Measurements from ENCODE around the gene MYO18B. TPM values are rescaled to one million over a fixed set of nuclear protein-coding genes. Genes with fewer than 3 reads are reported as not detected.
A peak's percentile ranks its signal among the peaks of the same experiment; 100 is the strongest.

Gene MYO18B
- polyA plus RNA-seq, 3 donors, result not detected

DNA sequence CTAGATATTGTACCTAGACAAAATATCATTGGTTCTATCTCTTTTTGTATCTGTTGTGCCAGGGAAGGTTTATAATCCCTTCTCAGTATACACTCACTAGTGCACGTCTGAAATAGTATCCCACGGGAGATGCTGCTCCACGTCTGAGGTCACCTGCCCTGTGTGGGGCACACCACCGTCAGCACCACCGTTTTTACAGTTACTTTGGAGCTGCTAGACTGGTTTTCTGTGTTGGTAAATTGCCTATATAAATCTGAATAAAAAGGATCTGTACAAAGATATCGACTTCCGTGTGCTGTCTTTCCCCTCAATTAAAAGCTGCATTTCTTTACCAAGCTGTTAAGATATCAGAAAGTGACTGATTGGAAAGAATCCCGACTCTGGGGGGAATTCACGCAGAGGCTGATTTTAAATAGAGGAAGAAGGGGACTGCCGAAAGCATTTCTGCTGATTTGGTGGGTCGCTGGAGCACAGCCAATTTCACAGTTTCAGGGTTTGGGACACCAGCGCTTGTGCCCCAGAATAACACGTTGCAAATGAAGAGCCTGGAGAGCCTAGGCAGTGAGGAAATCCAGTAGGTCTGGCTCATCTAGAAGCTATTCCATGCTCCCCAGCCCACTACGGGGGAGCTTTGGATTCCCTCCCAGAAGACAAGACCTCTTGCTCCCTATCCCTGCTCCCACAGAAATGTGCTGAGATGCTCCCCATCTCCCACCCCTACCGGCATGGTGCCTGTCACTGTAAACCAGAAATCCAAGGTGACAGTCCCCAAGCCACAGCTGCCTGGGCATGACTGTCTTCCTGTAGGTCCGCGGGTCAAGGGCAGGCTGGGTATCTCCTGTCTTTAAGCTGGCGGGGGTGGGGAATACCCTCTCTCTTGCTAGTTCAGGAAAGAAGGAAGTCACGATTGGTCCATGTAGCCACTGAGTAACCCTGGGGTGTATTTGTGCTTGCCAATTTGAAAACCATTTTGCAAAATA is 12.7 kb upstream of the MYO18B start:
- WGBS (ENCODE audit: insufficient coverage), result 28% methylated on average over 9 of the region's 19 CpGs
- no peaks in the 10 kb centered on the region for H3K79me2 ChIP-seq (ENCODE audit: insufficient read depth, low read length)
- peaks cover 57% of the 10 kb centered on the region for H4K20me1 ChIP-seq (ENCODE audit: insufficient read depth, low read length)
- intact Hi-C loops (cut with micrococcal nuclease), result no loop called here
- TF ChIP-seq, protein P1, sequence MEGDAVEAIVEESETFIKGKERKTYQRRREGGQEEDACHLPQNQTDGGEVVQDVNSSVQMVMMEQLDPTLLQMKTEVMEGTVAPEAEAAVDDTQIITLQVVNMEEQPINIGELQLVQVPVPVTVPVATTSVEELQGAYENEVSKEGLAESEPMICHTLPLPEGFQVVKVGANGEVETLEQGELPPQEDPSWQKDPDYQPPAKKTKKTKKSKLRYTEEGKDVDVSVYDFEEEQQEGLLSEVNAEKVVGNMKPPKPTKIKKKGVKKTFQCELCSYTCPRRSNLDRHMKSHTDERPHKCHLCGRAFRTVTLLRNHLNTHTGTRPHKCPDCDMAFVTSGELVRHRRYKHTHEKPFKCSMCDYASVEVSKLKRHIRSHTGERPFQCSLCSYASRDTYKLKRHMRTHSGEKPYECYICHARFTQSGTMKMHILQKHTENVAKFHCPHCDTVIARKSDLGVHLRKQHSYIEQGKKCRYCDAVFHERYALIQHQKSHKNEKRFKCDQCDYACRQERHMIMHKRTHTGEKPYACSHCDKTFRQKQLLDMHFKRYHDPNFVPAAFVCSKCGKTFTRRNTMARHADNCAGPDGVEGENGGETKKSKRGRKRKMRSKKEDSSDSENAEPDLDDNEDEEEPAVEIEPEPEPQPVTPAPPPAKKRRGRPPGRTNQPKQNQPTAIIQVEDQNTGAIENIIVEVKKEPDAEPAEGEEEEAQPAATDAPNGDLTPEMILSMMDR (IDR thresholded peaks at IDR 0.05), result no peak
- no peaks in the 10 kb centered on the region for H3K4me1 ChIP-seq (ENCODE audit: control insufficient read depth in 1 of 2, insufficient read depth in 2 of 2, low read length in 2 of 2)
- peaks cover 6% of the 10 kb centered on the region for H3K4me1 Mint-ChIP-seq
- H3K27ac ChIP-seq (ENCODE audit: low read depth in 1 of 2, low read length in 2 of 2), result no peak overlapping the region
- no peaks in the 10 kb centered on the region for H3K9me3 ChIP-seq (replicated peaks in 1 of 2; ENCODE audit: control insufficient read depth in 1 of 2, insufficient read depth in 1 of 2, low read length in 2 of 2)
- no peak overlapping the region for H3K4me2 ChIP-seq (replicated peaks; ENCODE audit: extremely low read depth, low read length, poor library complexity, severe bottlenecking)
- peak in 2 of 3 donors; percentile 9 to 46 for DNase-seq
- peaks cover 14 to 42% of the 10 kb centered on the region in 2 donors for H3K36me3 ChIP-seq (replicated peaks in 1 of 2; ENCODE audit: control insufficient read depth in 1 of 2, insufficient read depth in 2 of 2, low read length in 2 of 2)
- H3K36me3 Mint-ChIP-seq, result peaks cover 24 to 36% of the 10 kb centered on the region in 2 donors
- H3K27ac Mint-ChIP-seq, result peak overlapping the region in 2 of 7 donors; percentile 11 to 61
- no peak overlapping the region for H3K4me3 Mint-ChIP-seq
- no peak overlapping the region for H3K9ac ChIP-seq (ENCODE audit: insufficient read depth, low read length, poor library complexity, severe bottlenecking)
- H3K27me3 ChIP-seq (ENCODE audit: control insufficient read depth in 2 of 2, insufficient read depth in 2 of 2, low read length in 2 of 2), result no peaks in the 10 kb centered on the region
- H3K9me3 Mint-ChIP-seq, result no peaks in the 10 kb centered on the region
- no peak overlapping the region for H3K4me3 ChIP-seq (replicated peaks in 1 of 3; ENCODE audit: low read depth in 2 of 3, low read length in 3 of 3)
- peaks cover 0 to 2% (median 1%) of the 10 kb centered on the region in 3 donors for H3K27me3 Mint-ChIP-seq (ENCODE audit: low read depth in 3 of 3)
- no peak overlapping the region for H2AFZ ChIP-seq (ENCODE audit: insufficient read depth, low read depth, low read length, poor library complexity, severe bottlenecking)

DNA sequence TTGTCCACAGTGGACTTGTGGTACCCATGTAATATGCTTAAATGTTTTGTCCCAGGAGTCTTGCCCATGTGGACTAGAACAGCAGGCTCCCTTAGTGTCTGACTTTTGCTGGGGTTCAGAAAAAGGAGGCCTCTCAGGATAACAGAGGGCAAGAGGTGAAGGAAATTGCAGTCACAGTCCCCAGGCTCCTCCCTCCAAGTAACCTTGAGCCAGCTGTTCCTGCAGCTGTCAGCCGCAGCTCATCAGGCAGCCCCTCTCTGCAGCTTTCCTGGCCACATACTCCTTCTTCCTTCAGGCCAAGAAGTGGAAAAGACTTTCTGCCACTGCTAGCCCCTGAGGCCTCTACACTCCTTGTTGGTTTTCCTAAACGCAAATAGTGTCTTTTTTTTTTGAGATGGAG is 6.3 kb upstream of the MYO18B start:
- no peaks in the 10 kb centered on the region for H3K79me2 ChIP-seq (ENCODE audit: insufficient read depth, low read length)
- no peaks in the 10 kb centered on the region for H3K4me1 ChIP-seq (ENCODE audit: control insufficient read depth in 1 of 2, insufficient read depth in 2 of 2, low read length in 2 of 2)
- H3K9ac ChIP-seq (ENCODE audit: insufficient read depth, low read length, poor library complexity, severe bottlenecking), result no peak overlapping the region
- WGBS (ENCODE audit: insufficient coverage), result 83% methylated on average over 1 of the region's 2 CpGs
- Mint-ChIP-seq H3K4me1 (peaks cover 7% of the 10 kb centered on the region), H3K27ac (no peak overlapping the region), H3K36me3 (no peaks in the 10 kb centered on the region), H3K9me3 (no peaks in the 10 kb centered on the region), H3K4me3 (no peak overlapping the region), H3K27me3 (ENCODE audit: low read depth in 3 of 3) (peaks cover 0 to 13% (median 4%) of the 10 kb centered on the region in 3 donors)
- H3K4me3 ChIP-seq (replicated peaks in 1 of 3; ENCODE audit: low read depth in 2 of 3, low read length in 3 of 3), result no peak overlapping the region
- H4K20me1 ChIP-seq (ENCODE audit: insufficient read depth, low read length), result no peaks in the 10 kb centered on the region
- no peaks in the 10 kb centered on the region for H3K36me3 ChIP-seq (replicated peaks in 1 of 2; ENCODE audit: control insufficient read depth in 1 of 2, insufficient read depth in 2 of 2, low read length in 2 of 2)
- no peak for DNase-seq
- no peak overlapping the region for H2AFZ ChIP-seq (ENCODE audit: insufficient read depth, low read depth, low read length, poor library complexity, severe bottlenecking)
- H3K27me3 ChIP-seq (ENCODE audit: control insufficient read depth in 2 of 2, insufficient read depth in 2 of 2, low read length in 2 of 2), result no peaks in the 10 kb centered on the region
- no peak overlapping the region for H3K27ac ChIP-seq (ENCODE audit: low read depth in 1 of 2, low read length in 2 of 2)
- TF ChIP-seq, protein P1 (IDR thresholded peaks at IDR 0.05), result no peak
- intact Hi-C loops (cut with micrococcal nuclease), result no loop called here
- H3K4me2 ChIP-seq (replicated peaks; ENCODE audit: extremely low read depth, low read length, poor library complexity, severe bottlenecking), result no peak overlapping the region
- no peaks in the 10 kb centered on the region for H3K9me3 ChIP-seq (replicated peaks in 1 of 2; ENCODE audit: control insufficient read depth in 1 of 2, insufficient read depth in 1 of 2, low read length in 2 of 2)
